AG09319 (cell line): Measurements from ENCODE around the gene AKAP13.

Experiments
- DNase-seq: peaks from one replicate; pipeline ENCODE4 v3.0.0-alpha.2; 2010; ENCODE audit warnings: low read depth; ENCODE audit errors: extremely low read depth
- CTCF ChIP-seq: IDR thresholded peaks from 2 replicates; pipeline ENCODE4 v1.5.1; 2011; ENCODE audit warnings: low read depth, mild to moderate bottlenecking, inconsistent platforms, low read length, moderate library complexity

The AKAP13 gene

DNA sequence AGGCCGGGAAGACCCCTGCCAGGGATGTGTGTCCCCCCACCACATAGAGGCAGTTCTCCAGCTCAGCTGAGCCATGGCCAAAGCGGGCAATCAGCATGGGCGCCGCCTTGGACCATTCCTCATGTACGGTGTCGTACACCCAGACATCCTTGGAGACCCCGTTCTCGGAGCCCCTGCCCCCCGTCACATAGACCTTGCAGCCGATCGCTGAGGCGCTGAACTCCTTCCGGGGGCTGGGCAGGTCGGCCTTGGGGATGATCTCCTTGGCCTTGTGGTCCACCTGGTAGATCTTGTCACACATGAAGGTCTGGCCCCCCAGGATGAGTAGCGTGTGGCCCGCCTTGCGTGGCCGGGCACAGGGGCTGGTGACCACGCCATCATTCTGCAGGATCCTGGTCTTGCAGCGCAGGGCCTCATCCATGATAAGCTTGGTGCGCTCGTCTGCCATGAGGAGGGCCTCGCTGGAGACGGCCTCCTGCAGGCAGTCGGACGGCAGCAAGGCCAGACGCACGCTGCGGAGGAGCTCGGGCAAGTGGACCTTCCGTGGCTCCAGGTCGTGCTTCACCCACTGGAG is 388.3 kb downstream of the AKAP13 start:
- DNase-seq = no peak
- TF ChIP-seq CTCF = no peak

GRCh38 chr15:85769182-85769900 is 388.9 kb downstream of the AKAP13 start:
- DNase-seq = no peak
- TF ChIP-seq CTCF = no peak

- no peak for DNase-seq
- TF ChIP-seq CTCF = no peak
Measured at GRCh38 chr15:85770096-85771041, 390.0 kb downstream of the AKAP13 start.

- TF ChIP-seq CTCF = no peak
- no peak for DNase-seq
Measured at GRCh38 chr15:85771271-85771670, 390.9 kb downstream of the AKAP13 start.

DNA sequence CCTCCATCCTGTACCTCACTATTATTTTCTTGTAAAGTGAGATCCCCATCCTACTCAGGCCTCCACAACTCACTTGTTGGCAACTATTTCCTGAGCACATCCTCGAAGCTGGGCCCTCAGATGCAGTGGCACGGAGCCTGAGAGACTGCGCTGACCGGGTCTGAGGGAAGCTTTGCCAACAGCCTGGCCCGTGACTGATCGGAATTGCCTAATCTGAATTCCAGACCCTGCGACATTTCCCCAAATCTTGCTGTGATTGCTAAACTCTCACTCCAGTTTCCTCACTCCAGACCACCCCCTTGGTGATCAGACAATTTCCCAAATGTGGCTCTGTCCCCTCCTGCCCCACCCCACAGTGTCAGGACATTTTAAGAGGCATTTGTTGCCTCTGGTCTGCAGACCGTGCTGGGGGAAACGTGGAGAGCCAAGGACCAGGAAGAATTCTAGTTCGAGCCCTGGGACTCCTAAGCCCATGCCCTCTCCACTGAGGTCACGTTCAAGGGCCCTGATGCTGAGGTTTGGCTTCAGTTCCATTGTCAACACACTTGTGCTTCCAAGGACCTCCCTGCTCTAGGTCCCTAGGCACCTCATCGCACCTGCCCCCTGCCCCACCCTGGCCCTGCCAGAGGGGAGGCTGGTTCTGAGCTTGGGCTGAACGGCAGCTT is 391.5 kb downstream of the AKAP13 start:
- no peak for TF ChIP-seq CTCF
- peak; percentile 49 for DNase-seq

- TF ChIP-seq CTCF = no peak
- DNase-seq = no peak
Measured at GRCh38 chr15:85772668-85773067, 392.3 kb downstream of the AKAP13 start.

DNA sequence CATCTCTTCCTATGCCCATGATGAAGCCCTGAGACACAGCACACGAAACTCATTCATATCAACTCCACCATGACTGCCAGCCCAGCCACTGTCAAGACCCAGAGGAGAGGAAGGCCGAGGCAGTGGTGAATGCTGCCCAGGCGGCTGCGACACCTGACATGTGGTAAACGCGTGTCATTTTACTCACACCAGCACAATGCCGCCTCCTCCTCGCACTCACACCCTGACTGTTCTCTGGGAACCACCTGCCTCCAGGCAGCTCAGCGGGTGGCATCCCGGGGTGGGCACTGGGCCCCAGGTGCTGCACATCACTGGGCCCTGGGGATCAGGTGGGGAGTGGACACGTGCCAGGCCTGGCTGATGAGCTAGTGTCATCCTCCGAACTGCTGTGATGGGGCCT is 392.8 kb downstream of the AKAP13 start:
- TF ChIP-seq CTCF = no peak
- no peak for DNase-seq
